Subcutaneous abdominal adipose tissue (tissue), 5 donors: ENCODE measurements around the gene KCTD15.

Experiments
- H3K27ac ChIP-seq: one replicate; pipeline ENCODE4 v1.7.0; 2013; ENCODE audit warnings: low read depth, mild to moderate bottlenecking, inconsistent platforms, low read length, moderate library complexity
- H3K27me3 ChIP-seq, 5 donors: one replicate each; pipeline ENCODE4 v1.7.0; 2013; ENCODE audit warnings: low read length in 5 of 5, inconsistent platforms in 1 of 5; ENCODE audit not compliant: control insufficient read depth in 5 of 5, insufficient read depth in 4 of 5
- H3K36me3 ChIP-seq, 5 donors: one replicate each; pipeline ENCODE4 v1.7.0; 2013; ENCODE audit warnings: low read length in 5 of 5; ENCODE audit not compliant: control insufficient read depth in 5 of 5, insufficient read depth in 5 of 5
- H3K4me1 ChIP-seq, 5 donors: one replicate each; pipeline ENCODE4 v1.7.0; 2013; ENCODE audit warnings: low read length in 5 of 5, mild to moderate bottlenecking in 3 of 5, moderate library complexity in 1 of 5; ENCODE audit not compliant: control insufficient read depth in 5 of 5, insufficient read depth in 5 of 5
- H3K4me3 ChIP-seq, 5 donors: one replicate each; pipeline ENCODE4 v1.7.0; 2013; ENCODE audit warnings: low read length in 5 of 5, low read depth in 1 of 5
- H3K9ac ChIP-seq, 5 donors: one replicate each; pipeline ENCODE4 v1.7.0; 2013; ENCODE audit warnings: low read length in 5 of 5, mild to moderate bottlenecking in 4 of 5, moderate library complexity in 3 of 5
- H3K9me3 ChIP-seq, 5 donors: one replicate each; pipeline ENCODE4 v1.7.0; 2013; ENCODE audit warnings: low read length in 5 of 5; ENCODE audit not compliant: control insufficient read depth in 5 of 5
- donor health status: healthy.
- donor health status: healthy.
- donor health status: healthy.
- donor health status: healthy.
- donor health status: healthy.

KCTD15 gene

DNA sequence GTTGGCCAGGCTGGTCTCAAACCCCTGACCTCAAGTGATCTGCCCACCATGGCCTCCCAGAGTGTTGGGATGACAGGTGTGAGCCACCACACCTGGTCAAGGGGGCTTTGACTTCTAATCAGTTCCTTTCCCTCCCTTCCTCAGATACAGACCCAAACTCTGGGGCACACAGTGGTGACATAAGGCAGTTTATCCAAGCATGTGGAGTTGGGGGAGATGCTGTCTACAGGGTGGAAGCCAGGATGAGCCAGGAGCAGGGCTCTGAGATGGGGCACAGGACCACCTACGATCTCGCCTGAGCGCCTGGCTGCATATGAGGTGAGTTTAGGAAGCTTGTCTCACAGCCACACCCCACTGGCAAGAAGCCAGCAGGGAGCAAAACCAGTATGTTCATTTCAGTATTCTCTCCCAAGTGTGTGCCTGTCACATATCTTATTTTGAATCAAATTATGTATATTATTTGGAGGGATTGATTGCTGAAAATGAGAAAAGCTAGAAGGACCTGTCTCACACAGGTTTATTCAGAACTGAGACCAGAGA is 67.7 kb downstream of the KCTD15 start:
- peaks cover 0 to 2% (median 0%) of the 10 kb centered on the region in 5 donors for H3K27me3 ChIP-seq
- H3K36me3 ChIP-seq: no peaks in the 10 kb centered on the region
- no peaks in the 10 kb centered on the region for H3K9me3 ChIP-seq
- no peak overlapping the region for H3K9ac ChIP-seq
- H3K4me3 ChIP-seq: no peak overlapping the region
- peaks cover 0 to 17% (median 12%) of the 10 kb centered on the region in 5 donors for H3K4me1 ChIP-seq
- no peak overlapping the region for H3K27ac ChIP-seq

DNA sequence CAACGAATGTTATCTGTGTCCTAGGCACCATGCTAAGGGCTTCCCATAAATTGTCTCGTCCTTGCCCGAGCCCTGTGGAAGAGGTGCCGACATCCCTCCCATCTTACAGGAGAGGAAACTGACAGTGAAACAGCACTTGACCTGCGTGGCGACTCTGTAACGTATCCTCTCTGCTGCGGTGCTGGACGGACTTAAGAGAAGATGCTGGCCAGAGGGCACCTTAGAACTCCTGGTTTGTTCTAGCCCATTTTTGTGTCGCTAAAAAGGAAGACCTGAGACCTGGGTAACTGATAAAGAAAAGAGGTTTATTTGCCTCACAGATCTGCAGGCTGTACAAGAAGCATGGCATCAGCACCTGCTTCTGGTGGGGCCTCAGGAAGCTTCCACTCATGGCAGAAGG is 68.6 kb downstream of the KCTD15 start:
- no peaks in the 10 kb centered on the region for H3K9me3 ChIP-seq
- peaks cover 0 to 19% (median 12%) of the 10 kb centered on the region in 5 donors for H3K4me1 ChIP-seq
- no peak overlapping the region for H3K4me3 ChIP-seq
- peaks cover 0 to 2% (median 0%) of the 10 kb centered on the region in 5 donors for H3K27me3 ChIP-seq
- H3K27ac ChIP-seq: no peak overlapping the region
- H3K36me3 ChIP-seq: no peaks in the 10 kb centered on the region
- no peak overlapping the region for H3K9ac ChIP-seq
